HepG2 (cell line): Measurements from ENCODE around the gene ZNF23. TPM values are rescaled to one million over a fixed set of nuclear protein-coding genes. Genes with fewer than 3 reads are reported as not detected.

ENCODE experiments used
- ERF ChIP-seq: IDR thresholded peaks from 2 replicates; pipeline ENCODE4 v1.6.1; 2018; ENCODE audit warnings: missing biosample characterization, missing genetic modification reagents
- GLI4 ChIP-seq: sonication (generic); formaldehyde crosslinking; IDR thresholded peaks from 2 replicates; pipeline ENCODE4 v1.5.1; 2020; ENCODE audit warnings: missing genetic modification reagents, mild to moderate bottlenecking, moderate library complexity, borderline replicate concordance
- HES4 ChIP-seq: sonication (generic); formaldehyde crosslinking; IDR thresholded peaks from 2 replicates; pipeline ENCODE4 v1.9.0; 2021; ENCODE audit warnings: mild to moderate bottlenecking, missing genetic modification reagents, borderline replicate concordance
- KDM5B ChIP-seq: sonication (generic); formaldehyde crosslinking; IDR thresholded peaks from 2 replicates; pipeline ENCODE4 v1.4.0; 2020; ENCODE audit warnings: missing genetic modification reagents, mild to moderate bottlenecking, borderline replicate concordance
- NRL ChIP-seq: sonication (generic); formaldehyde crosslinking; IDR thresholded peaks from 2 replicates; pipeline ENCODE4 v1.5.0; 2020; ENCODE audit warnings: missing genetic modification reagents, mild to moderate bottlenecking, moderate library complexity, borderline replicate concordance
- POLR2A ChIP-seq, 2 experiments: IDR thresholded peaks; 2 replicates each; pipeline ENCODE4 v1.6.1; 2011; ENCODE audit warnings: low read depth in 2 of 2, low read length in 2 of 2, mild to moderate bottlenecking in 1 of 2, moderate library complexity in 1 of 2; ENCODE audit not compliant: insufficient read depth in 1 of 2
- SMAD9 ChIP-seq: sonication (generic); formaldehyde crosslinking; IDR thresholded peaks from 2 replicates; pipeline ENCODE4 v1.5.1; 2020; ENCODE audit warnings: mild to moderate bottlenecking, missing genetic modification reagents
- ZNF564 ChIP-seq: sonication (generic); formaldehyde crosslinking; IDR thresholded peaks from 2 replicates; pipeline ENCODE4 v1.8.1; 2023; ENCODE audit warnings: mild to moderate bottlenecking, missing genetic modification reagents
- ZNF713 ChIP-seq: sonication (generic); formaldehyde crosslinking; IDR thresholded peaks from 2 replicates; pipeline ENCODE4 v1.4.0; 2020; ENCODE audit warnings: mild to moderate bottlenecking, missing genetic modification reagents
- ZNF839 ChIP-seq: sonication (generic); formaldehyde crosslinking; IDR thresholded peaks from 2 replicates; pipeline ENCODE4 v1.4.0; 2020; ENCODE audit warnings: missing genetic modification reagents, mild to moderate bottlenecking, borderline replicate concordance
- polyA plus RNA-seq, 8 experiments: library from polyadenylated mRNA; depleted of rRNA in 3 of 8; stranded (reverse) in 7 of 8; unstranded in 1 of 8; fragments of >200 nt; fragmentation: Illumina TruSeq in 4 of 8; extraction: Trizol in 4 of 8; gene quantifications; 2 replicates each; pipeline versions ENCODE4 v1.2.1 to v1.2.3, GENCODE V29; 2011 to 2016; ENCODE audit warnings: low read depth in 4 of 8, missing spikeins in 1 of 8, mixed read lengths in 1 of 8; ENCODE audit not compliant: insufficient read depth in 1 of 8
- total RNA-seq, 5 experiments: library from RNA; depleted of rRNA; stranded (reverse); fragments of >200 nt; fragmentation: Illumina TruSeq; extraction: Trizol; gene quantifications; 2 replicates each; pipeline ENCODE4 v1.2.3, GENCODE V29; 2016; ENCODE audit warnings: low read depth in 1 of 5
- TF ChIP-seq, protein P1 (sequence below): sonication (generic); formaldehyde crosslinking; IDR thresholded peaks from 2 replicates; pipeline ENCODE4 v1.5.0; 2020; ENCODE audit warnings: mild to moderate bottlenecking, missing genetic modification reagents
- TF ChIP-seq, protein P2 (sequence below): sonication (generic); formaldehyde crosslinking; IDR thresholded peaks from 2 replicates; pipeline ENCODE4 v1.4.0; 2020; ENCODE audit warnings: mild to moderate bottlenecking, missing genetic modification reagents
- TF ChIP-seq, protein P3 (sequence below), 2 experiments: sonication (generic) in 1 of 2; formaldehyde crosslinking in 1 of 2; IDR thresholded peaks; 2 replicates each; pipeline versions ENCODE4 v1.4.0 to v1.6.1; 2018 to 2020; ENCODE audit warnings: missing genetic modification reagents in 2 of 2, borderline replicate concordance in 1 of 2, low read depth in 1 of 2, mild to moderate bottlenecking in 1 of 2, missing biosample characterization in 1 of 2
- TF ChIP-seq, protein P4 (sequence below): sonication (generic); formaldehyde crosslinking; conservative IDR thresholded peaks from 2 replicates; pipeline ENCODE4 v1.5.0; 2020; ENCODE audit warnings: missing genetic modification reagents
- TF ChIP-seq, protein P5 (sequence below): sonication (generic); formaldehyde crosslinking; IDR thresholded peaks from 2 replicates; pipeline ENCODE4 v1.4.0; 2020; ENCODE audit warnings: mild to moderate bottlenecking, low read depth, missing genetic modification reagents

ZNF23 gene
- total and polyA plus RNA-seq, 2 of the 13 experiments (the other 11 are each of a cell fraction or from before 2014, with no cell fraction given) = 8.6 to 12.2 TPM

- TF ChIP-seq SMAD9 (CRISPR knock-in tag) = no peak
- TF ChIP-seq, protein P1, sequence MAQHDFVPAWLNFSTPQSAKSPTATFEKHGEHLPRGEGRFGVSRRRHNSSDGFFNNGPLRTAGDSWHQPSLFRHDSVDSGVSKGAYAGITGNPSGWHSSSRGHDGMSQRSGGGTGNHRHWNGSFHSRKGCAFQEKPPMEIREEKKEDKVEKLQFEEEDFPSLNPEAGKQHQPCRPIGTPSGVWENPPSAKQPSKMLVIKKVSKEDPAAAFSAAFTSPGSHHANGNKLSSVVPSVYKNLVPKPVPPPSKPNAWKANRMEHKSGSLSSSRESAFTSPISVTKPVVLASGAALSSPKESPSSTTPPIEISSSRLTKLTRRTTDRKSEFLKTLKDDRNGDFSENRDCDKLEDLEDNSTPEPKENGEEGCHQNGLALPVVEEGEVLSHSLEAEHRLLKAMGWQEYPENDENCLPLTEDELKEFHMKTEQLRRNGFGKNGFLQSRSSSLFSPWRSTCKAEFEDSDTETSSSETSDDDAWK (CRISPR knock-in tag) = no peak
- TF ChIP-seq, protein P2, sequence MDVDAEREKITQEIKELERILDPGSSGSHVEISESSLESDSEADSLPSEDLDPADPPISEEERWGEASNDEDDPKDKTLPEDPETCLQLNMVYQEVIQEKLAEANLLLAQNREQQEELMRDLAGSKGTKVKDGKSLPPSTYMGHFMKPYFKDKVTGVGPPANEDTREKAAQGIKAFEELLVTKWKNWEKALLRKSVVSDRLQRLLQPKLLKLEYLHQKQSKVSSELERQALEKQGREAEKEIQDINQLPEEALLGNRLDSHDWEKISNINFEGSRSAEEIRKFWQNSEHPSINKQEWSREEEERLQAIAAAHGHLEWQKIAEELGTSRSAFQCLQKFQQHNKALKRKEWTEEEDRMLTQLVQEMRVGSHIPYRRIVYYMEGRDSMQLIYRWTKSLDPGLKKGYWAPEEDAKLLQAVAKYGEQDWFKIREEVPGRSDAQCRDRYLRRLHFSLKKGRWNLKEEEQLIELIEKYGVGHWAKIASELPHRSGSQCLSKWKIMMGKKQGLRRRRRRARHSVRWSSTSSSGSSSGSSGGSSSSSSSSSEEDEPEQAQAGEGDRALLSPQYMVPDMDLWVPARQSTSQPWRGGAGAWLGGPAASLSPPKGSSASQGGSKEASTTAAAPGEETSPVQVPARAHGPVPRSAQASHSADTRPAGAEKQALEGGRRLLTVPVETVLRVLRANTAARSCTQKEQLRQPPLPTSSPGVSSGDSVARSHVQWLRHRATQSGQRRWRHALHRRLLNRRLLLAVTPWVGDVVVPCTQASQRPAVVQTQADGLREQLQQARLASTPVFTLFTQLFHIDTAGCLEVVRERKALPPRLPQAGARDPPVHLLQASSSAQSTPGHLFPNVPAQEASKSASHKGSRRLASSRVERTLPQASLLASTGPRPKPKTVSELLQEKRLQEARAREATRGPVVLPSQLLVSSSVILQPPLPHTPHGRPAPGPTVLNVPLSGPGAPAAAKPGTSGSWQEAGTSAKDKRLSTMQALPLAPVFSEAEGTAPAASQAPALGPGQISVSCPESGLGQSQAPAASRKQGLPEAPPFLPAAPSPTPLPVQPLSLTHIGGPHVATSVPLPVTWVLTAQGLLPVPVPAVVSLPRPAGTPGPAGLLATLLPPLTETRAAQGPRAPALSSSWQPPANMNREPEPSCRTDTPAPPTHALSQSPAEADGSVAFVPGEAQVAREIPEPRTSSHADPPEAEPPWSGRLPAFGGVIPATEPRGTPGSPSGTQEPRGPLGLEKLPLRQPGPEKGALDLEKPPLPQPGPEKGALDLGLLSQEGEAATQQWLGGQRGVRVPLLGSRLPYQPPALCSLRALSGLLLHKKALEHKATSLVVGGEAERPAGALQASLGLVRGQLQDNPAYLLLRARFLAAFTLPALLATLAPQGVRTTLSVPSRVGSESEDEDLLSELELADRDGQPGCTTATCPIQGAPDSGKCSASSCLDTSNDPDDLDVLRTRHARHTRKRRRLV (CRISPR knock-in tag) = peak; percentile 97
- peak; percentile 98 for TF ChIP-seq ERF
- peak; percentile 94; the same call in 1 of the 2 replicates for TF ChIP-seq HES4 (CRISPR knock-in tag)
- TF ChIP-seq KDM5B (CRISPR knock-in tag) = peak; percentile 98
- TF ChIP-seq ZNF839 (CRISPR knock-in tag) = 0 out of 2 replicates have a peak, but pooled peaks have one; percentile 28
- peak; percentile 92 for TF ChIP-seq ZNF564
- TF ChIP-seq, protein P3, sequence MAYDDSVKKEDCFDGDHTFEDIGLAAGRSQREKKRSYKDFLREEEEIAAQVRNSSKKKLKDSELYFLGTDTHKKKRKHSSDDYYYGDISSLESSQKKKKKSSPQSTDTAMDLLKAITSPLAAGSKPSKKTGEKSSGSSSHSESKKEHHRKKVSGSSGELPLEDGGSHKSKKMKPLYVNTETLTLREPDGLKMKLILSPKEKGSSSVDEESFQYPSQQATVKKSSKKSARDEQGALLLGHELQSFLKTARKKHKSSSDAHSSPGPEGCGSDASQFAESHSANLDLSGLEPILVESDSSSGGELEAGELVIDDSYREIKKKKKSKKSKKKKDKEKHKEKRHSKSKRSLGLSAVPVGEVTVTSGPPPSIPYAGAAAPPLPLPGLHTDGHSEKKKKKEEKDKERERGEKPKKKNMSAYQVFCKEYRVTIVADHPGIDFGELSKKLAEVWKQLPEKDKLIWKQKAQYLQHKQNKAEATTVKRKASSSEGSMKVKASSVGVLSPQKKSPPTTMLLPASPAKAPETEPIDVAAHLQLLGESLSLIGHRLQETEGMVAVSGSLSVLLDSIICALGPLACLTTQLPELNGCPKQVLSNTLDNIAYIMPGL (CRISPR knock-in tag; IDR thresholded peaks at IDR 0.05; ENCODE audit: borderline replicate concordance in 1 of 2, low read depth in 1 of 2) = peak; percentile 88 to 97
- TF ChIP-seq POLR2A (IDR thresholded peaks at IDR 0.05; ENCODE audit: insufficient read depth in 1 of 2, low read depth in 2 of 2, low read length in 2 of 2) = peak; percentile 96 to 99
- TF ChIP-seq, protein P4, sequence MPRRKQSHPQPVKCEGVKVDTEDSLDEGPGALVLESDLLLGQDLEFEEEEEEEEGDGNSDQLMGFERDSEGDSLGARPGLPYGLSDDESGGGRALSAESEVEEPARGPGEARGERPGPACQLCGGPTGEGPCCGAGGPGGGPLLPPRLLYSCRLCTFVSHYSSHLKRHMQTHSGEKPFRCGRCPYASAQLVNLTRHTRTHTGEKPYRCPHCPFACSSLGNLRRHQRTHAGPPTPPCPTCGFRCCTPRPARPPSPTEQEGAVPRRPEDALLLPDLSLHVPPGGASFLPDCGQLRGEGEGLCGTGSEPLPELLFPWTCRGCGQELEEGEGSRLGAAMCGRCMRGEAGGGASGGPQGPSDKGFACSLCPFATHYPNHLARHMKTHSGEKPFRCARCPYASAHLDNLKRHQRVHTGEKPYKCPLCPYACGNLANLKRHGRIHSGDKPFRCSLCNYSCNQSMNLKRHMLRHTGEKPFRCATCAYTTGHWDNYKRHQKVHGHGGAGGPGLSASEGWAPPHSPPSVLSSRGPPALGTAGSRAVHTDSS (CRISPR knock-in tag) = 0 out of 2 replicates have a peak, but pooled peaks have one; percentile 24
- no peak for TF ChIP-seq GLI4 (CRISPR knock-in tag)
- TF ChIP-seq, protein P5, sequence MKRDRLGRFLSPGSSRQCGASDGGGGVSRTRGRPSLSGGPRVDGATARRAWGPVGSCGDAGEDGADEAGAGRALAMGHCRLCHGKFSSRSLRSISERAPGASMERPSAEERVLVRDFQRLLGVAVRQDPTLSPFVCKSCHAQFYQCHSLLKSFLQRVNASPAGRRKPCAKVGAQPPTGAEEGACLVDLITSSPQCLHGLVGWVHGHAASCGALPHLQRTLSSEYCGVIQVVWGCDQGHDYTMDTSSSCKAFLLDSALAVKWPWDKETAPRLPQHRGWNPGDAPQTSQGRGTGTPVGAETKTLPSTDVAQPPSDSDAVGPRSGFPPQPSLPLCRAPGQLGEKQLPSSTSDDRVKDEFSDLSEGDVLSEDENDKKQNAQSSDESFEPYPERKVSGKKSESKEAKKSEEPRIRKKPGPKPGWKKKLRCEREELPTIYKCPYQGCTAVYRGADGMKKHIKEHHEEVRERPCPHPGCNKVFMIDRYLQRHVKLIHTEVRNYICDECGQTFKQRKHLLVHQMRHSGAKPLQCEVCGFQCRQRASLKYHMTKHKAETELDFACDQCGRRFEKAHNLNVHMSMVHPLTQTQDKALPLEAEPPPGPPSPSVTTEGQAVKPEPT = peak; percentile 93
- peak; percentile 99 for TF ChIP-seq NRL (CRISPR knock-in tag)
- no peak; the same call in 1 of the 2 replicates for TF ChIP-seq ZNF713 (CRISPR knock-in tag)
These were observed at the start of gene ZNF23 (continued) for GRCh38 chr16:71461686-71462648.
